HG02763 (cell line): ENCODE results near the gene SLC7A1.

ENCODE experiments used
- ATAC-seq: cut with Tn5 transposase; IDR thresholded peaks from one replicate; pipeline ENCODE4 v1.9.1; 2021; ENCODE audit warnings: mild to moderate bottlenecking, moderate library complexity; ENCODE audit not compliant: unreplicated experiment

SLC7A1 gene

GRCh38 chr13:29583073-29583785 is 12.3 kb downstream of the SLC7A1 start:
- ATAC-seq = no peak

GRCh38 chr13:29582171-29582570 is 13.3 kb downstream of the SLC7A1 start:
- no peak for ATAC-seq

- ATAC-seq = no peak
These were observed 13.8 kb downstream of the SLC7A1 start for GRCh38 chr13:29581666-29582065.

- ATAC-seq = no peak
These were observed 16.4 kb downstream of the SLC7A1 start for GRCh38 chr13:29579094-29579493.

- no peak for ATAC-seq
These were observed 17.0 kb downstream of the SLC7A1 start for GRCh38 chr13:29578300-29579085.

- no peak for ATAC-seq
These were observed 18.1 kb downstream of the SLC7A1 start for GRCh38 chr13:29577136-29578051.

- no peak for ATAC-seq
These were observed 18.9 kb downstream of the SLC7A1 start for GRCh38 chr13:29576581-29576980.

GRCh38 chr13:29575098-29575497 is 20.4 kb downstream of the SLC7A1 start:
- no peak for ATAC-seq

GRCh38 chr13:29573190-29573589 is 22.3 kb downstream of the SLC7A1 start:
- ATAC-seq = no peak

GRCh38 chr13:29572575-29572974 is 22.9 kb downstream of the SLC7A1 start:
- ATAC-seq = no peak

- no peak for ATAC-seq
These were observed 23.5 kb downstream of the SLC7A1 start for GRCh38 chr13:29571876-29572570.

GRCh38 chr13:29570051-29570654 is 25.3 kb downstream of the SLC7A1 start:
- no peak for ATAC-seq

- no peak for ATAC-seq
These were observed 26.0 kb downstream of the SLC7A1 start for GRCh38 chr13:29569253-29570050.

GRCh38 chr13:29568731-29569130 is 26.8 kb downstream of the SLC7A1 start:
- ATAC-seq = no peak

- no peak for ATAC-seq
These were observed 28.1 kb downstream of the SLC7A1 start for GRCh38 chr13:29567411-29567810.

- no peak for ATAC-seq
These were observed 29.3 kb downstream of the SLC7A1 start for GRCh38 chr13:29566206-29566605.

GRCh38 chr13:29564818-29565217 is 30.7 kb downstream of the SLC7A1 start:
- no peak for ATAC-seq

GRCh38 chr13:29564373-29564772 is 31.1 kb downstream of the SLC7A1 start:
- no peak for ATAC-seq

- ATAC-seq = no peak
These were observed 31.5 kb downstream of the SLC7A1 start for GRCh38 chr13:29563941-29564340.
